Sciatic nerve (tissue), 2 donors: ENCODE results near the gene ZNRD2. TPM values are rescaled to one million over a fixed set of nuclear protein-coding genes. Genes with fewer than 3 reads are reported as not detected.
"Not testable (repeated sequence)": the region's sequence is repeated elsewhere in the genome, so short reads cannot be mapped to it uniquely, and the experiment has no call there.

Experiments
- ATAC-seq: fragments of 200-7000 bp; cut with Tn5 transposase; one replicate; pipeline ENCODE4 v1.9.1; 2020; ENCODE audit warnings: mild to moderate bottlenecking, moderate library complexity
- DNase-seq: peaks from one replicate; pipeline ENCODE4 v3.0.0-alpha.2; 2020; ENCODE audit warnings: low spot score
- intact Hi-C: fragments of 100-400 bp; cut with DNase I; formaldehyde crosslinking; loops from one replicate; pipeline ENCODE4 v1.14.2; 2022
- total RNA-seq: library from RNA; stranded (reverse); fragmentation: NEBNext Ultra II Directional; extraction: Animal tissue kit (Norgen Biotek cat#: 25700); gene quantifications from one replicate; pipeline ENCODE4 v1.2.1, GENCODE V29; 2021
- donor health status: DM: no; HTN: no; CAD: no.
- donor health status: DM: no; HTN: no; CAD: no.

ZNRD2 gene
- total RNA-seq, result 23.7 TPM

GRCh38 chr11:65569973-65570918 is at the start of gene ZNRD2:
Gene ZNRD2, plus strand, starts transcription at chr11:65570477. Its CDS starts 15 bp downstream, at chr11:65570492.
- DNase-seq (peak; percentile 98), ATAC-seq (peak; percentile 92)
- intact Hi-C loops, result loop anchor here (5.0 kb wide), 1 partner anchor 37 kb away; no protein-coding TSS in a partner anchor

- intact Hi-C loops, ATAC-seq: not testable (repeated sequence)
- DNase-seq, result peak; percentile 38
Observed at GRCh38 chr11:65521777-65522521, 48.3 kb upstream of the ZNRD2 start.

- peak; percentile 48 for DNase-seq
- ATAC-seq, intact Hi-C loops: not testable (repeated sequence)
Observed at GRCh38 chr11:65522718-65523630, 47.3 kb upstream of the ZNRD2 start.

GRCh38 chr11:65523631-65523968 is 46.7 kb upstream of the ZNRD2 start:
- DNase-seq (peak; percentile 58), ATAC-seq (peak; percentile 1)
- intact Hi-C loops, result not testable (repeated sequence)

GRCh38 chr11:65524014-65524740 is 46.1 kb upstream of the ZNRD2 start:
- intact Hi-C loops, result no loop called here
- ATAC-seq (peak; percentile 55), DNase-seq (peak; percentile 84)

- intact Hi-C loops, result no loop called here
- ATAC-seq, result peak; percentile 86
- peak; percentile 90 for DNase-seq
Observed at GRCh38 chr11:65524741-65525545, 45.3 kb upstream of the ZNRD2 start, which contains the start of gene SCYL1. Gene SCYL1, plus strand, starts transcription at chr11:65525083. Its CDS starts 71 bp downstream, at chr11:65525154.

GRCh38 chr11:65525546-65526480 is 44.5 kb upstream of the ZNRD2 start:
- DNase-seq (no peak), ATAC-seq (no peak)
- intact Hi-C loops, result no loop called here

GRCh38 chr11:65526744-65527143 is 43.5 kb upstream of the ZNRD2 start:
- intact Hi-C loops, result no loop called here
- DNase-seq (no peak), ATAC-seq (no peak)

GRCh38 chr11:65528819-65529350 is 41.4 kb upstream of the ZNRD2 start:
- no peak for ATAC-seq
- no peak for DNase-seq
- intact Hi-C loops, result no loop called here

- peak; percentile 70 for DNase-seq
- ATAC-seq, result peak; percentile 9
- intact Hi-C loops, result no loop called here
Observed at GRCh38 chr11:65529475-65530156, 40.7 kb upstream of the ZNRD2 start.

GRCh38 chr11:65530157-65530496 is 40.1 kb upstream of the ZNRD2 start:
- ATAC-seq, result no peak
- intact Hi-C loops, result no loop called here

GRCh38 chr11:65532388-65533064 is 37.8 kb upstream of the ZNRD2 start:
- intact Hi-C loops, result no loop called here
- ATAC-seq (no peak), DNase-seq (no peak)

More at GRCh38 chr11:65530157-65530496, 40.1 kb upstream of the ZNRD2 start:
- no peak for DNase-seq

- intact Hi-C loops, result no loop called here
Observed at GRCh38 chr11:65535102-65535501, 35.2 kb upstream of the ZNRD2 start.

GRCh38 chr11:65536412-65537295 is 33.6 kb upstream of the ZNRD2 start:
- intact Hi-C loops, result no loop called here
- DNase-seq, result no peak
- ATAC-seq, result no peak

More at GRCh38 chr11:65535102-65535501, 35.2 kb upstream of the ZNRD2 start:
- DNase-seq, result no peak
- no peak for ATAC-seq
